ENCODE data around the gene PCDHA1. TPM values are rescaled to one million over a fixed set of nuclear protein-coding genes. Genes with fewer than 3 reads are reported as not detected.
"Not testable (repeated sequence)": the region's sequence is repeated elsewhere in the genome, so short reads cannot be mapped to it uniquely, and the experiment has no call there.

PCDHA1 gene
- total RNA-seq, 2 experiments from 2014 or later, result not detected

DNA sequence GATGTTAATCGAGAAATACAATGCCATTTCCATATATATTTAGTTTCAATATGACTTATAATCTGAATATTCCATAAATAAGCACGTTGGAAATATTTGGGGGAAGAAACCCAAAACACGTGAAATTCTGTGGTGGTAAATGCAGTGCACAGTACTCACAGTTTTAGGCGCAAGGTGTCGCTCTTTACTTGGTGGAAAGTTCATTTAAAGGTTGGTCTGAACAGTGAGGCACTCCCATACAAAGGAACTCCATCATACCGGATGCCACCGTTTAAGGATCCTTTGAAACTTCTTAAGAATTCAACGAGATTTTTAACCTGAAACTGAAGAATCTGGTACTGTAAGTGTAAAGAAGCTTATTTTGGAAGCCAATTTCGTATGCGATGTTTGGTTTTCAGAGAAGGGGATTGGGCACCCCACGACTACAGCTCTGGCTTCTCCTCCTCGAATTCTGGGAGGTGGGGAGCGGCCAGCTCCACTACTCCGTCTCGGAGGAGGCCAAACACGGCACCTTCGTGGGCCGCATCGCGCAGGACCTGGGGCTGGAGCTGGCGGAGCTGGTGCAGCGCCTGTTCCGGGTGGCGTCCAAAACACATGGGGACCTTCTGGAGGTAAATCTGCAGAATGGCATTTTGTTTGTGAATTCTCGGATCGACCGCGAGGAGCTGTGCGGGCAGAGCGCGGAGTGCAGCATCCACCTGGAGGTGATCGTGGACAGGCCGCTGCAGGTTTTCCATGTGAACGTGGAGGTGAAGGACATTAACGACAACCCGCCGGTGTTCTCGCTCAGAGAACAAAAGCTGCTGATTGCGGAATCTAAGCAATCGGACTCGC is 83.0 kb downstream of the PCDHA1 start, which contains the start of gene PCDHA11:
Gene PCDHA11 (plus strand): TSS at position 237 of the 834 bp plus-strand sequence. CDS start 147 bp downstream, at position 384.
- H3K4me3 Mint-ChIP-seq, result no peak within 1 kb of the TSS
- no peak within 1 kb of the TSS for H3K27ac Mint-ChIP-seq
- H3K9me3 Mint-ChIP-seq (ENCODE audit: insufficient read depth), result peaks cover 15% of the 10 kb centered on the region
- no peaks in the 10 kb centered on the region for H3K36me3 Mint-ChIP-seq (ENCODE audit: low read depth)
- H3K27me3 Mint-ChIP-seq (ENCODE audit: low read depth), result no peaks in the 10 kb centered on the region
- ChIA-PET POLR2A (no interaction called here), CTCF (interaction anchor here (0.9 to 1.0 kb wide), 2 partner anchors 62 to 173 kb away, joined by 3 to 5 read pairs; partner anchors contain the start of gene PCDHA4)
- no peaks in the 10 kb centered on the region for H3K4me1 Mint-ChIP-seq (ENCODE audit: low read depth)
- ATAC-seq, result no peak
- no peak for DNase-seq

DNA sequence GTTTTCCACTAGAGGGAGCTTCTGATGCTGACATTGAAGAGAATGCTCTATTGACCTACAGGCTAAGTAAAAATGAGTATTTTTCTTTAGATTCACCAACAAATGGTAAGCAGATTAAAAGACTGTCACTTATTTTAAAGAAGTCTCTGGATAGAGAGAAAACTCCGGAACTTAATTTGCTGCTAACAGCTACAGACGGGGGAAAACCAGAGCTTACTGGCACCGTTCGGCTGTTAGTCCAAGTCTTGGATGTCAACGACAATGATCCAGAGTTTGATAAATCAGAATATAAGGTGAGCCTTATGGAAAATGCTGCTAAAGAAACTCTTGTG is 83.6 kb downstream of the PCDHA1 start:
- no peak overlapping the region for H3K27ac Mint-ChIP-seq

DNA sequence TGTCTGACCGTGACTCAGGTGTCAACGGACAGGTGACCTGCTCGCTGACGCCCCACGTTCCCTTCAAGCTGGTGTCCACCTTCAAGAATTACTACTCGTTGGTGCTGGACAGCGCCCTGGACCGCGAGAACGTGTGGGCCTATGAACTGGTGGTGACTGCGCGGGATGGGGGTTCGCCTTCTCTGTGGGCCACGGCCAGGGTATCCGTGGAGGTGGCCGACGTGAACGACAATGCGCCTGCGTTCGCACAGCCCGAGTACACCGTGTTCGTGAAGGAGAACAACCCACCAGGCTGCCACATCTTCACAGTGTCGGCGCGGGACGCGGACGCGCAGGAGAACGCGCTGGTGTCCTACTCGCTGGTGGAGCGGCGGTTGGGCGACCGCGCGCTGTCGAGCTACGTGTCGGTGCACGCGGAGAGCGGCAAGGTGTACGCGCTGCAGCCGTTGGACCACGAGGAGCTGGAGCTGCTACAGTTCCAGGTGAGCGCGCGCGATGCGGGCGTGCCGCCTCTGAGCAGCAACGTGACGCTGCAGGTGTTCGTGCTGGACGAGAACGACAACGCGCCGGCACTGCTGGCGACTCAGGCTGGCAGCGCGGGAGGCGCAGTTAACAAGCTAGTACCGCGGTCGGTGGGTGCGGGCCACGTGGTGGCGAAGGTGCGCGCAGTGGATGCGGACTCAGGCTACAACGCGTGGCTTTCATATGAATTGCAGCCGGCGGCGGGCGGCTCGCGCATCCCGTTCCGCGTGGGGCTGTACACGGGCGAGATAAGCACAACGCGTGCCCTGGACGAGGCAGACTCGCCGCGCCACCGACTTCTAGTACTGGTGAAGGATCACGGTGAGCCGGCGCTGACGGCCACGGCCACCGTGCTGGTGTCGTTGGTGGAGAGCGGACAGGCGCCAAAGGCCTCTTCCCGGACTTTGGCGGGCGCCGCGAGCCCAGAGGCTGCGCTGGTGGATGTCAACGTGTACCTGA is 84.6 kb downstream of the PCDHA1 start:
- Mint-ChIP-seq H3K36me3 (ENCODE audit: low read depth) (no peaks in the 10 kb centered on the region), H3K4me1 (ENCODE audit: low read depth) (no peaks in the 10 kb centered on the region), H3K4me3 (no peak overlapping the region), H3K9me3 (ENCODE audit: insufficient read depth) (peaks cover 19% of the 10 kb centered on the region), H3K27ac (no peak overlapping the region), H3K27me3 (ENCODE audit: low read depth) (no peaks in the 10 kb centered on the region)
- ChIA-PET POLR2A (no interaction called here), CTCF (no interaction called here)
- ATAC-seq (no peak), DNase-seq (no peak)

More for the DNA sequence above, 83.6 kb downstream of the PCDHA1 start:
- Mint-ChIP-seq H3K27me3 (ENCODE audit: low read depth) (no peaks in the 10 kb centered on the region), H3K4me1 (ENCODE audit: low read depth) (no peaks in the 10 kb centered on the region), H3K4me3 (no peak overlapping the region), H3K36me3 (ENCODE audit: low read depth) (no peaks in the 10 kb centered on the region), H3K9me3 (ENCODE audit: insufficient read depth) (peaks cover 19% of the 10 kb centered on the region)
- ChIA-PET CTCF (interaction anchor here (0.9 to 1.0 kb wide), 2 partner anchors 62 to 173 kb away, joined by 3 to 5 read pairs; partner anchors contain the start of gene PCDHA4), POLR2A (no interaction called here)
- no peak for DNase-seq
- ATAC-seq, result no peak

DNA sequence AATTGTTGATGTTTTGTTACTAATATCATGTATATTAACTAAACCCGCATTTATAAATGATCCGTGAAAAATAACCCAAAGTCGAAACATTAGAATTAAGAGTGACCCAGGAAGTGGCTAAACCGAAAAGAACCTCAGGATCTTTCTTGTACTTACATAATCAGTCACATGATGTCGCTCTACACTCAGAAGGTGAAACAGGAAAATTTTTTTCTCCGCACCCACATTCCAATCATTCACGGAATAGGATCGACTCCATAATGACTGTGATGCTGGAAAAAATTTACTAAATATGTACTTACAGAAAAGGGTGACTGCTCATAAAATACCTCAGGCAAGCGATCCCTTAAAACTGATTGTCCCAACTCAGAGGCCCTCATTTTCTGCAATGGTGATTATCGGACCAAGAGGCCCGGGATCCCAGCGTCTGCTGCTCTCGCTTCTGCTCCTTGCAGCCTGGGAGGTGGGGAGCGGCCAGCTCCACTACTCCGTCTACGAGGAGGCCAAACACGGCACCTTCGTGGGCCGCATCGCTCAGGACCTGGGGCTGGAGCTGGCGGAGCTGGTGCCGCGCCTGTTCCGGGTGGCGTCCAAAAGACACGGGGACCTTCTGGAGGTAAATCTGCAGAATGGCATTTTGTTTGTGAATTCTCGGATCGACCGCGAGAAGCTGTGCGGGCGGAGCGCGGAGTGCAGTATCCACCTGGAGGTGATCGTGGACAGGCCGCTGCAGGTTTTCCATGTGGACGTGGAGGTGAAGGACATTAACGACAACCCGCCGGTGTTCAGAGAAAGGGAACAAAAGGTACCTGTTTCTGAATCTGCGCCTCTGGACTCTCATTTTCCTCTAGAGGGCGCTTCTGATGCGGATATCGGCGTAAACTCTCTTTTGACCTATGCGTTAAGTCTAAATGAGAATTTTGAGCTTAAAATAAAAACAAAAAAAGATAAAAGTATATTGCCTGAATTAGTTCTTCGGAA is 89.4 kb downstream of the PCDHA1 start, which contains the start of gene PCDHA12:
Gene PCDHA12 (plus strand): TSS at position 224 of the 981 bp plus-strand sequence. CDS start 165 bp downstream, at position 389.
- H3K4me3 Mint-ChIP-seq, result no peak within 1 kb of the TSS

DNA sequence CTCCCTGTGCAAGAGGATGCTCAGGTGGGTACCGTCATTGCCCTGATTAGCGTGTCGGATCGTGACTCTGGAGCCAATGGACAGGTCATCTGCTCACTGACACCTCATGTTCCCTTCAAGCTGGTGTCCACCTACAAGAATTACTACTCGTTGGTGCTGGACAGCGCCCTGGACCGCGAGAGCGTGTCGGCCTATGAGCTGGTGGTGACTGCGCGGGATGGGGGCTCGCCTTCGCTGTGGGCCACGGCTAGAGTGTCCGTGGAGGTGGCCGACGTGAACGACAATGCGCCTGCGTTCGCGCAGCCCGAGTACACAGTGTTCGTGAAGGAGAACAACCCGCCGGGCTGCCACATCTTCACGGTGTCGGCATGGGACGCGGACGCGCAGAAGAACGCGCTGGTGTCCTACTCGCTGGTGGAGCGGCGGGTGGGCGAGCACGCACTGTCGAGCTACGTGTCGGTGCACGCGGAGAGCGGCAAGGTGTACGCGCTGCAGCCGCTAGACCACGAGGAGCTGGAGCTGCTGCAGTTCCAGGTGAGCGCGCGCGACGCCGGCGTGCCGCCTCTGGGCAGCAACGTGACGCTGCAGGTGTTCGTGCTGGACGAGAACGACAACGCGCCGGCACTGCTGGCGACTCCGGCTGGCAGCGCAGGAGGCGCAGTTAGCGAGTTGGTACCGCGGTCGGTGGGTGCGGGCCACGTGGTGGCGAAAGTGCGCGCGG is 90.8 kb downstream of the PCDHA1 start:
- H3K9me3 Mint-ChIP-seq (ENCODE audit: insufficient read depth), result peaks cover 15% of the 10 kb centered on the region
- H3K27me3 Mint-ChIP-seq (ENCODE audit: low read depth); CTCF ChIA-PET; H3K4me1 Mint-ChIP-seq (ENCODE audit: low read depth); H3K4me3 Mint-ChIP-seq; ATAC-seq; H3K36me3 Mint-ChIP-seq (ENCODE audit: low read depth); POLR2A ChIA-PET; H3K27ac Mint-ChIP-seq; DNase-seq: not testable (repeated sequence)

More for the DNA sequence above, 89.4 kb downstream of the PCDHA1 start, which contains the start of gene PCDHA12:
- CTCF ChIA-PET, result interaction anchor here (0.9 kb wide), 1 partner anchor 312 kb away, joined by 3 read pairs; the partner anchor contains the start of gene PCDHB9
- no peaks in the 10 kb centered on the region for H3K27me3 Mint-ChIP-seq (ENCODE audit: low read depth)
- no peaks in the 10 kb centered on the region for H3K4me1 Mint-ChIP-seq (ENCODE audit: low read depth)
- DNase-seq (no peak), ATAC-seq (no peak)
- no peak within 1 kb of the TSS for H3K27ac Mint-ChIP-seq
- POLR2A ChIA-PET, result no interaction called here
- H3K36me3 Mint-ChIP-seq (ENCODE audit: low read depth), result no peaks in the 10 kb centered on the region
- H3K9me3 Mint-ChIP-seq (ENCODE audit: insufficient read depth), result peaks cover 15% of the 10 kb centered on the region

DNA sequence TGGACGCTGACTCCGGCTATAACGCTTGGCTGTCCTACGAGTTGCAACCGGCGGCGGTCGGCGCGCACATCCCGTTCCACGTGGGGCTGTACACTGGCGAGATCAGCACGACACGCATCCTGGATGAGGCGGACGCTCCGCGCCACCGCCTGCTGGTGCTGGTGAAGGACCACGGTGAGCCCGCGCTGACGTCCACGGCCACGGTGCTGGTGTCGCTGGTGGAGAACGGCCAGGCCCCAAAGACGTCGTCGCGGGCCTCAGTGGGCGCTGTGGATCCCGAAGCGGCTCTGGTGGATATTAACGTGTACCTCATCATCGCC is 91.3 kb downstream of the PCDHA1 start:
- H3K36me3 Mint-ChIP-seq (ENCODE audit: low read depth), result no peaks in the 10 kb centered on the region
- peak overlapping the region; percentile 8 for H3K4me3 Mint-ChIP-seq
- peaks cover 3% of the 10 kb centered on the region for H3K27me3 Mint-ChIP-seq (ENCODE audit: low read depth)
- no peak for ATAC-seq
- H3K27ac Mint-ChIP-seq, result no peak overlapping the region
- H3K9me3 Mint-ChIP-seq (ENCODE audit: insufficient read depth), result peaks cover 13% of the 10 kb centered on the region
- DNase-seq, result no peak
- ChIA-PET CTCF (no interaction called here), POLR2A (no interaction called here)
- no peaks in the 10 kb centered on the region for H3K4me1 Mint-ChIP-seq (ENCODE audit: low read depth)

DNA sequence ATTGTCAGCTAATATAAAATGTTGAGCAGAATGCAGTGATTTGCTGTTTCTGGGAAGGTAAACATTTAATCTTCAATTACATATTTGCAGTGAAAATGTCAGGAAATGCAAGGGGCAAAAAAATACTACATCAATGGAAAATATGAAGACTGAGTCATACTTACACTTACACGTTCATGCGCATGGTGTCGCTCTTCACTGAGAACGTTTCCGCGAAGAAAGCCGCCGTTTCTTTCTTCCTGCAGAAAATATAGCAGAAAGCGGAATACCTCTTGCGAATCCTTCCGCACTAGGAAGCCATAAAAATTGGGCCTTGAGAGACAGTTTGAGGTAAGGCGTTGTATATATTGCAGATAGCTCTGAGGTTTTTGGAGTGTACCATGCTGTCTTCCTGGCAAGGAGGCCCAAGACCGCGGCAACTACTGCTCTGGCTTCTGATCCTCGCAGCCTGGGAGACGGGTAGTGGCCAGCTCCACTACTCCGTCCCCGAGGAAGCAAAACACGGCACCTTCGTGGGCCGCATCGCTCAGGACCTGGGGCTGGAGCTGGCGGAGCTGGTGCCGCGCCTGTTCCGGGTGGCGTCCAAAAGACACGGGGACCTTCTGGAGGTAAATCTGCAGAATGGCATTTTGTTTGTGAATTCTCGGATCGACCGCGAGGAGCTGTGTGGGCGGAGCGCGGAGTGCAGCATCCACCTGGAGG is 96.1 kb downstream of the PCDHA1 start, which contains the start of gene PCDHA13:
Gene PCDHA13 (plus strand): TSS at position 236 of the 702 bp plus-strand sequence. CDS start 145 bp downstream, at position 381.
- H3K4me1 Mint-ChIP-seq (ENCODE audit: low read depth), result no peaks in the 10 kb centered on the region
- peaks cover 3% of the 10 kb centered on the region for H3K27me3 Mint-ChIP-seq (ENCODE audit: low read depth)
- ATAC-seq (no peak), DNase-seq (no peak)
- no peak within 1 kb of the TSS for H3K4me3 Mint-ChIP-seq
- ChIA-PET POLR2A (no interaction called here), CTCF (no interaction called here)
- no peak within 1 kb of the TSS for H3K27ac Mint-ChIP-seq
- peaks cover 9% of the 10 kb centered on the region for H3K9me3 Mint-ChIP-seq (ENCODE audit: insufficient read depth)
- no peaks in the 10 kb centered on the region for H3K36me3 Mint-ChIP-seq (ENCODE audit: low read depth)

DNA sequence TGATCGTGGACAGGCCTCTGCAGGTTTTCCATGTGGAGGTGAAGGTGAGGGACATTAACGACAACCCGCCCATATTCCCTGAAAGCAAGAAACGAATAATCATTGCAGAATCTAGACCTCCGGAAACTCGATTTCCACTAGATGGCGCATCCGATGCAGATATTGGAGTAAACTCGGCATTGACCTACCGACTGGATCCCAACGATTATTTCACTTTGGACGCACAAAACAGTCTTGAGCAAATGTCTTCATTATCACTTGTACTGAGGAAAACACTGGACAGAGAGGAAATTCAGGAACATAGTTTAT is 96.6 kb downstream of the PCDHA1 start:
- H3K36me3 Mint-ChIP-seq (ENCODE audit: low read depth), result no peaks in the 10 kb centered on the region
- H3K4me3 Mint-ChIP-seq, result no peak overlapping the region
- no peaks in the 10 kb centered on the region for H3K4me1 Mint-ChIP-seq (ENCODE audit: low read depth)
- peaks cover 9% of the 10 kb centered on the region for H3K9me3 Mint-ChIP-seq (ENCODE audit: insufficient read depth)
- peaks cover 3% of the 10 kb centered on the region for H3K27me3 Mint-ChIP-seq (ENCODE audit: low read depth)
- ChIA-PET CTCF (no interaction called here), POLR2A (no interaction called here)
- H3K27ac Mint-ChIP-seq, result no peak overlapping the region
- no peak for DNase-seq
- ATAC-seq, result no peak

DNA sequence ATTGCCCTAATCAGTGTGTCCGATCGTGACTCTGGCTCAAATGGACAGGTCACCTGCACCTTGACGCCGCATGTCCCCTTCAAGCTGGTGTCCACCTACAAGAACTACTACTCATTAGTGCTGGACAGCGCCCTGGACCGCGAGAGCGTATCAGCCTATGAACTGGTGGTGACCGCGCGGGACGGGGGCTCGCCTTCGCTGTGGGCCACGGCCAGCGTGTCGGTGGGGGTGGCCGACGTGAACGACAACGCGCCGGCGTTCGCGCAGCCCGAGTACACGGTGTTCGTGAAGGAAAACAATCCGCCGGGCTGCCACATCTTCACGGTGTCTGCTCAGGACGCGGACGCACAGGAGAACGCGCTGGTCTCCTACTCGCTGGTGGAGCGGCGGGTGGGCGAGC is 97.4 kb downstream of the PCDHA1 start:
- Mint-ChIP-seq H3K27ac (no peak overlapping the region), H3K4me1 (ENCODE audit: low read depth) (no peaks in the 10 kb centered on the region), H3K27me3 (ENCODE audit: low read depth) (peaks cover 3% of the 10 kb centered on the region), H3K4me3 (no peak overlapping the region), H3K36me3 (ENCODE audit: low read depth) (no peaks in the 10 kb centered on the region), H3K9me3 (ENCODE audit: insufficient read depth) (peaks cover 9% of the 10 kb centered on the region)
- POLR2A ChIA-PET, result no interaction called here
- no peak for DNase-seq
- ATAC-seq, result no peak
- CTCF ChIA-PET, result no interaction called here

DNA sequence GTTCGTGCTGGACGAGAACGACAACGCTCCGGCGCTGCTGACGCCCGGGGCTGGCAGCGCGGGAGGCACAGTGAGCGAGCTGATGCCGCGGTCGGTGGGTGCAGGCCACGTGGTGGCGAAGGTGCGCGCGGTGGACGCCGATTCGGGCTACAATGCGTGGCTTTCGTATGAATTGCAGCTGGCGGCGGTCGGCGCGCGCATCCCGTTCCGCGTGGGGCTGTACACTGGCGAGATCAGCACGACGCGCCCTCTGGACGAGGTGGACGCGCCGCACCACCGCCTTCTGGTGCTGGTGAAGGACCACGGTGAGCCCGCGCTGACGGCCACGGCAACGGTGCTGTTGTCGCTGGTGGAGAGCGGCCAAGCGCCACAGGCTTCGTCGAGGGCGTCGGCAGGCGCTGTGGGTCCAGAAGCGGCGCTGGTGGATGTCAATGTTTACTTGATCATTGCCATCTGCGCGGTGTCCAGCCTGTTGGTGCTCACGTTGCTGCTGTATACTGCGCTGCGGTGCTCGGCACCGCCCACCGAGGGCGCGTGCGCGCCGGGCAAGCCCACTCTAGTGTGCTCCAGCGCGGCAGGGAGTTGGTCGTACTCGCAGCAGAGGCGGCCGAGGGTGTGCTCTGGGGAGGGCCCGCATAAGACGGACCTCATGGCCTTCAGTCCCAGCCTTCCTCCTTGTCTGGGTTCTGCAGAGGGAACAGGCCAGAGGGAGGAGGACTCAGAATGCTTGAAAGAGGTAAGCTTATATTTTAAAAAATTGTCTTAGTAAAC is 98.2 kb downstream of the PCDHA1 start:
- Mint-ChIP-seq H3K4me1 (ENCODE audit: low read depth) (no peaks in the 10 kb centered on the region), H3K4me3 (no peak overlapping the region), H3K27ac (no peak overlapping the region), H3K36me3 (ENCODE audit: low read depth) (no peaks in the 10 kb centered on the region), H3K27me3 (ENCODE audit: low read depth) (peaks cover 3% of the 10 kb centered on the region), H3K9me3 (ENCODE audit: insufficient read depth) (peaks cover 6% of the 10 kb centered on the region)
- POLR2A ChIA-PET, result no interaction called here
- DNase-seq (no peak), ATAC-seq (no peak)
- CTCF ChIA-PET, result no interaction called here

Measured in activated CD8-positive, alpha-beta T cell treated with anti-CD3 and anti-CD28 coated beads, Interleukin-2, amount 10 ng/mL, durations not matched to agents 7 days and 5 days (primary cell).